GM18951 (cell line): ENCODE measurements around the gene C3orf22.

Experiments
- POLR2A ChIP-seq: IDR thresholded peaks from 4 replicates; pipeline ENCODE4 v1.6.1; 2011; ENCODE audit warnings: mild to moderate bottlenecking; ENCODE audit not compliant: insufficient read length, insufficient read depth; ENCODE audit errors: extremely low read depth
- in situ Hi-C: fragments of 300-500 bp; cut with MboI; formaldehyde crosslinking; loops from one replicate; pipeline ENCODE4 v1.12.0; 2022; ENCODE audit warnings: low sequenced_read_pairs, mixed read lengths, inconsistent platforms; ENCODE audit not compliant: unreplicated experiment

Gene C3orf22

GRCh38 chr3:126533506-126533905 lies 25.2 kb downstream of the C3orf22 start:
- TF ChIP-seq POLR2A: no peak
- in situ Hi-C loops: no loop called here

- in situ Hi-C loops: no loop called here
Observed at GRCh38 chr3:126531051-126531330, 27.7 kb downstream of the C3orf22 start.

GRCh38 chr3:126530171-126531050 lies 28.3 kb downstream of the C3orf22 start:
- in situ Hi-C loops: no loop called here
- TF ChIP-seq POLR2A: no peak

More at GRCh38 chr3:126531051-126531330, 27.7 kb downstream of the C3orf22 start:
- TF ChIP-seq POLR2A: no peak

GRCh38 chr3:126529585-126530170 lies 29.1 kb downstream of the C3orf22 start:
- TF ChIP-seq POLR2A: no peak
- in situ Hi-C loops: no loop called here

- TF ChIP-seq POLR2A: no peak
Observed at GRCh38 chr3:126528800-126529541, 29.8 kb downstream of the C3orf22 start.

GRCh38 chr3:126528419-126528799 lies 30.3 kb downstream of the C3orf22 start:
- in situ Hi-C loops: no loop called here

More at GRCh38 chr3:126528800-126529541, 29.8 kb downstream of the C3orf22 start:
- in situ Hi-C loops: no loop called here

GRCh38 chr3:126527455-126528211 lies 31.1 kb downstream of the C3orf22 start:
- in situ Hi-C loops: no loop called here
- no peak for TF ChIP-seq POLR2A

More at GRCh38 chr3:126528419-126528799, 30.3 kb downstream of the C3orf22 start:
- no peak for TF ChIP-seq POLR2A

GRCh38 chr3:126527006-126527405 lies 31.7 kb downstream of the C3orf22 start:
- in situ Hi-C loops: no loop called here
- TF ChIP-seq POLR2A: no peak

- in situ Hi-C loops: no loop called here
- TF ChIP-seq POLR2A: no peak
Observed at GRCh38 chr3:126526668-126527005, 32.1 kb downstream of the C3orf22 start.

GRCh38 chr3:126525853-126526667 lies 32.7 kb downstream of the C3orf22 start:
- TF ChIP-seq POLR2A: no peak
- in situ Hi-C loops: no loop called here

GRCh38 chr3:126525091-126525852 lies 33.5 kb downstream of the C3orf22 start:
- in situ Hi-C loops: no loop called here
- TF ChIP-seq POLR2A: no peak
